GM18907 (cell line): ENCODE data around the gene PDZD2.
"Not testable (repeated sequence)": the region's sequence is repeated elsewhere in the genome, so short reads cannot be mapped to it uniquely, and the experiment has no call there.

Source experiments
- ATAC-seq: cut with Tn5 transposase; IDR thresholded peaks from one replicate; pipeline ENCODE4 v1.9.1; 2021; ENCODE audit warnings: mild to moderate bottlenecking, moderate library complexity; ENCODE audit not compliant: unreplicated experiment

The PDZD2 gene

DNA sequence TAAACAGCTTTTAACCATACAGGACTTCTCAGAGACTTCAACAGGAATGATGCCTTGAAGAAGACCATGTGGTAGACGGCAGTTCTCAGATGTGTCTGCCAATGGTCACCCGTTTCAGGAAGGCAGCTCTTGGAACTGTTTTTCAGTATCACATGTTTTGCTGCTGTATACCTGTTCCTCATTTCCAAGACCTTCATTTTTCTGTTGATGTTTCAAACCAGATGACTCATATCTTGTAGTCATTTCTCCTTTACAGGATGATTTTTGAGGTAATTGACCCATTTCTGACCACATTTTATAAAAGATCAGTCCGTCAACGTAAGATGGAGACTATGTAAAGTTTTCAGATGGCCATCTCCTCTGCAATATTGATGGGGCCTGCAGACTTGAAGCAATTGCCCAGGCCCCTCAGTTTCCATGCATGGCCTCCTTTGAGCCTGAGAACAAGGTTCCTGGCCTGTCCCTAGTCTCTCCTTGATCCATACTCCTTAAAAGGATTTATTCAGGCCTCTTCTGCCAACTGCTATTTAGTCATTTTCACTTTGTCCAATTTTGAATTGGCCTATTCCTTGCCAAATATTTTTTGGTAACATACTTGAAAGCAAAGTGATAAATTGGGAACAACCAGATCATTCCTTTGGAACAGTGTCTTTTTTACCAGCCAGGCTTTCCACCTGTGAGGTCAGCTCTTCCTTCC lies 128.6 kb downstream of the PDZD2 start:
- no peak for ATAC-seq

DNA sequence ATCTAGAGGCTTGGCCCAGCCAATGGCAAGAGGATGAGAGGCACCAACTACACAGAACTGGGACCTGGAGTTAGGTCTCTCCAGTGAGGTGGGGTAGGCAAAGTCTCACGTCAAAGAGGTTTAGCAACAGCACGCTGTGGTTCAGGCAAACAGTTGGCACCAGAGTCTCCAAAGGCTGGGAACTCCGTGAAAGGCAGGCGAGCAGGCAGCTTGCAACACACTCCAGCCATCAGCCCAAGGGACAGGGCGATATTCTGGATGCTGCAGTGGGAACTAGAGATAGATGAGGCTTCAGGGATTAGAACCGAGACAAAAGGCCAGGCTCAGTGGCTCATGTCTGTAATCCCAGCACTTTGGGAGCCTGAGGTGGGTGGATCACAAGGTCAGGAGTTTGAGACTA lies 129.1 kb downstream of the PDZD2 start:
- ATAC-seq = no peak

DNA sequence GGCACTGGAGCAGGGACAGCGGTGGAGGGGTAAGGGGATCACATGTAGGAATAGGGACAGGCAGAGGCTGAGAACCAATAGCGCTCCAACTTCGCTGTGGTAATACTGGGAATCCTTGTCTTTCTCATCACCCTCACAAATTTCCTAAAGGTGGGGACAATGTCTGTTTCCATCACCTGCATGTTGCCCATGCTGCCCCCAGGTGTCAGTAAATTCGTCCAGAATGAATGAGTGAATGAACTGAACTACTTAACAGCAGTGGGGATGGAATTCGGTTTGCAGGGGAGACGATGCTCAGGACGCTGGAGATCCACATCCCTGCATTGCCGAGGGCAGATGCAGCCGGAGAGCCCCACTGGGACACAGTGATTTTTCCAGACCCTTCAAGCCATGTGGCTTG lies 129.9 kb downstream of the PDZD2 start:
- no peak for ATAC-seq

DNA sequence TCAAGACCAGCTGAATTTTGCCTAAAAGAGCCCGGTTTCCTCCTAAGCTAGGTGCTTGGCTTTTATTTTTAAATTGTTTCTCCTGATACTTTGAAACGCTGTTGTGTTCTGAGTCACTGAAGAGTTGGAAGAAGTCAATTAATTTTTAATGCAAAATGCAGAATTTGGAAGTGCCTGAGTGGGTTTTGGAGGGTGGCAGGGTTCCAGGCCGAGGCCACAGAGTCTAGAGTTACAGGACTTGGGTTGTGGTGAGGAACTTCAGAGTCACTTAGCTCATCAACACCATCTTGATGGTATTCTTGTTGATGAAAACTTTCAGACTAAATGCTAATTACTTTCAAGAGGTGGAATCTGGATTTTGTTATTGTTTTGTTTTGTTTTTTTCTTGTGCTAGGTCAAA lies 130.6 kb downstream of the PDZD2 start:
- ATAC-seq = no peak

DNA sequence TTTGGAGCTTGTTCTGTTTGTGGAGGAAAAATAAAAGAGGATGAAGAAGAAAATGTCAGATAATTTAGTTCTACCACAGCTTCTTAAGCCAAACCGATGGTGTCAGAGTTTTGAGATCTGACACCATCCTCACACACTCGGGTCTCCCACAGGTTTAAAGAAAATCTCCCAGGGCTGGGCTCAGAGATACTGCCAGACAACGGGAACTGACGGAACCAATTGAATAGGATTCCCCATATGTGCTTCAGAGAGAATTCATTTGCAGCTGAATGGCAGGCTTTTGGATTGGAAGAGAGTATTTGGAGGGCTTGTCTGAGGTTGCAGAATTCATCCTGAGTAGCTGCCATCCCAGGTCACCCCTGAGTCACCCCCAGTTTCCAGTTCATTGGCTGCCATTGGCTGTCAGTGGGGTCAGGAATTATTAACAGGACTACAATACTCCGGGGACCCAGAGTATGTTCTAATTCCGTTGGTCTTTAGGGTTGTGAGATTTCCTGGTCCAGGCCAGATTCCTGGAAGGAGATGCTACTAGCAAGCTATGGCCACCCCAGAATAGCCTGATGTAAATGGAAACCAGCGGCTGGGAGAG lies 131.3 kb downstream of the PDZD2 start:
- no peak for ATAC-seq

DNA sequence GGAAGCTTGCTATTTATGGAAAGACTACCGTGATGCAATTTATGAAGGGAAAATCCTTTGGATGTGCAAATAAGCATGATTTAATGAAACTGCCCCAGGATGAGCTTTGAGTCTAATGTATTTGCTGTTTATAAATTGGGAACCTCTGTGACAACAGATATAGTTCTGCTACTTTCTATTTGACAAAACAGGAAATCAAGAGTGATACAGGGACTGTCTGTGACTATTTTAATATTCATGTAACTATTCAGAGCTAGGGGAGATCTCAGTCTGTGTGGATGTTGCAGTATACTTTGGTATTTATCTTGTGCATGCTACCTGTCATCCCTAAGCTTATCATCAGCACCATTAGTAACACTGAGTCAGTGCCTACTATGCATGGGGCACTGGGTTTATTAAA lies 132.1 kb downstream of the PDZD2 start:
- ATAC-seq = peak; percentile 89

DNA sequence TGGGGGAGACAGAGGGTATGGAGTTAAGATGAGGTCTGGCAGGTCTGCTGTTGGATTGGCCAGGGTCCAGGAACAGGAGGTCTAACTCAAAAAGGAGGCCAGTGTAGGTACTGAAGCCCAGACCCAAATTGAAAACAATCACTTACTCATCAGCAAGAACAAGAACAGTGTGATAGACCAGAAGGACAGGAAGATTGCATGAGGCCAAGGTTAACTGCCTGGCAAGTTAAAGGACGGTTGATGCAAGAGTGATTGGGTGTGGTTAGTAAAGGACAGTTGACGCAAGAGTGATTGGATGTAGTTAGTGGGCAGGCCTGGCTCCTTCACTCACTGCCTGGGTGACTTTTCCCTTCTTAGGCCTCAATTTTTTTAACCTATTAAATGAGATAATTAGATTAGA lies 132.6 kb downstream of the PDZD2 start:
- peak; percentile 23 for ATAC-seq

DNA sequence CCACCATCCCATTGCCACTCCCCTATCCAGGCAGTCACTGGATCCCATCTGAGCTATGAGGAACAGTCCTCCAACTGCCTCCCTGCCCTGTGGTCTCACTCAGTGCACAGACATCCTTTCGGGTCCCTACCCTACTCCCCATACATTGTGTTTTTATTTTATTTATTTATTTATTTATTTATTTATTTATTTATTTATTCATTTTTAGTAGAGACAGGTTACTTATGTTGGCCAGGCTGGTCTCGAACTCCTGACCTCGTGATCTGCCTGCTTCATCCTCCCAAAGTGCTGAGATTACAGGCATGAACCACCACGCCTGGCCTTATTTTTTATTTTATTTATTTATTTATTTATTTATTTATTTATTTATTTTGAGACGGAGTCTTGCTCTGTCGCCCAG lies 137.4 kb downstream of the PDZD2 start:
- not testable (repeated sequence) for ATAC-seq

DNA sequence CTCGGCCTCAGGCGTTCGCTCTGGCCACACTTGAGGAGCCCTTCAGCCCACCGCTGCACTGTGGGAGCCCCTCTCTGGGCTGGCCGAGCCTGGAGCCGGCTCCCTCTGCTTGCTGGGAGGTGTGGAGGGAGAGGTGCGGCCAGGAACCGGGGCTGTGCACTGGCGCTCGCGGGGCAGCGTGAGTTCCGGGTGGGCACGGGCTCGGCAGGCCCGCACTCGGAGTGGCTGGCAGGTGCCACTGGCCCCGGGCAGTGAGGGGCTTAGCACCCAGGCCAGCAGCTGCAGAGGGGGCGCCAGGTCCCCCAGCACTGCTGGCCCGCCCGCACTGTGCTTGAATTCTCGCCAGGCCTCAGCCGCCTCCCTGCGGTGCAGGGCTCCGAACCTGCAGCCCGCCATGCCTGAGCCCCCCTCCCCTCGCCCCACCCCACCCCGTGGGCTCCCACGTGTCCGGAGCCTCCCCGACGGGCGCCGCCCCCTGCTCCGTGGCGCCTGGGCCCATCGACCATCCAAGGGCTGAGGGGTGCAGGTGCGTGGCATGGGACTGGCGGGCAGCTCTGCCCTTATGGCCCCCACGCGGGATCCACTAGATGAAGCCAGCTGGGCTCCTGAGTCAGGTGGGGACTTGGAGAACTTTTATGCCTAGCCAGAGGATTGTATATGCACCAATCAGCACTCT lies 138.2 kb downstream of the PDZD2 start:
- ATAC-seq = no peak

DNA sequence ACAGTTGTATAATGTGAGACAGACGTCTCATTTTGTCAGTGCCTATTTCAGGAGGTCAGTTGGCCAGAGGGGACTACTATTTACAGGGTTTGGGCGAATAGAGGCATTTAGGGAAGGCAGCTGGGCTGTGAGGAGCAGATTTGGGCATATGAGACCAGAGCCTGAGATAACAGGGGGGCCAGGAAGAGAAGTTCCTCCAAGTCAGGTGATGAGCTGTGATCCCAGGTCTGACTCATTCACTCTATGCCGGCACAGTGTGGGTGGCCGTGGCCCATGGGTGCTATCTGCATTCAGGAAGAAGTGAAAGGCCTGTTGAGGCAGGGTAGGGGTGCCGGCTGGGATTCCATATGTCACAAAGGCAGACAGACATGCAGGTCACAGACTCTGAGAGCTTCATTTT lies 142.8 kb downstream of the PDZD2 start:
- no peak for ATAC-seq

DNA sequence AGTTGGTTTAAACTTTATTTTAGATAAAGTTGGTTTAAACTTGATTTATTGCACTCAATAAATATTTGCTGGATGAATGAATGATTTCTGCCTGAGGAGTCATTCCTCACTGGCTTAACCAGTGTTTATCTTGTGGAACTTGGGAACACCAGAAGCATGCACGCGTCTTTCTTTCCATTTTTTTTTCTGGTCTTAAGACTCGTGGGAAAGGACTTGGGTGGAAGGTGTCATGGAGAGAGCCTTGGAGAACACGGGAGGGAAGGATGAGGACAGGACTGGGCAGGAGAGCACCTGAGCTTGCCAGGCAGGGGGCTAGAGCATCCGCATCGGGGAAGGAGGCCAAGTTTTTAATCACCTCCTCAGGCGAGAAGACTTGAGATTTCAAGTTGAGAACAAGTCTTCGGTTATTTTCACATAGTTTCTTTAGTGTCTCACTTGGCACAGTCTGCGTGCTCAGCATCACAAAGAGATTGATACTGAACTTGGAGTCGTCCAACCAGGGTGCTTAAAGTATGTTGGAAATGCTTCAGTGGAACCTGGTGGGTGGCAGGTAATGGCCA lies 144.2 kb downstream of the PDZD2 start:
- no peak for ATAC-seq

DNA sequence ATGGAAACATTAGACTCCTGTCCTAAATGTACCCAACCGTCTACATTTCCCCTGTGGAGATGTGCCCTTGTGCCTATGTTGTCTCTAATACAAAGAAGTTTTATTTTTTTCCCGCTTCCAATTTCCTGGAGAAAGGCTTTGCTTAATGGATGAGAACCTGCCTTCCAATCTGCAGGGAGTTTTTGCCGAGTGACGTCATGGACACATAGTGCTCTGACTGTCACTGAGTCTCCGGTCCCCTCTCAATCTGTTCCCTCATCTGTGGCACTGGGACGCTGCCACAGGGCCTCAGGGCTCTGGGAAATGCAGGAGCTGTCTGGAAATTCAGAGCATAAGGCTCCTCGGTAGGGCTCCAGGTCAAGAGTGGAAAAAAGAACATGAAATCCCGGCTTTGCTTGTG lies 144.8 kb downstream of the PDZD2 start:
- no peak for ATAC-seq

DNA sequence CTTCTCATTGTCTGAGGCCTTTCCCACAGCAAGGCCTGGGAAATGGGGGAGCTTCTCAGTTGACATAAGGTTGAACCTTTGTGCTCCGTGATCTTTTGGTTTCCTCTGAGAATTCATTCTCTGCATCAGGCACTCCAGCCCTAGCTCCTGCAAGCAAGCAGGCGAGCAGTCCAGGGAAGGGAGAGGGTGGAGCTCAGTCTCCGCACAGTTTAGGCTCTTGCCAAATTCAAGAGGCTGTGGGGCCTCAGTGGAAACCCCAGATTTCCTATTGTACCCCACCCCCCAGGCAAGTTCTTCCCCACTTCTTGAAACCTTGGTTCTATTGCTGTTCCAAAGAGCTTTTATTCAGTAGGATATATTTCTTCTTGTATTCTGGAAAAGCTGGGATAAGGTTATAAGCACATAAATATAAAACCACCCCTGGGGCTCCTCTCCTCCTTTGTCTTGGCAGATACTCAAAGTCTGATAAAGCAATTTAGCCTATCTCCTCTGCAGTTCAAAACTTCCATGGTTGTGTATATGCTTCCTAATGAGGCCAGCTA lies 147.2 kb downstream of the PDZD2 start:
- no peak for ATAC-seq

DNA sequence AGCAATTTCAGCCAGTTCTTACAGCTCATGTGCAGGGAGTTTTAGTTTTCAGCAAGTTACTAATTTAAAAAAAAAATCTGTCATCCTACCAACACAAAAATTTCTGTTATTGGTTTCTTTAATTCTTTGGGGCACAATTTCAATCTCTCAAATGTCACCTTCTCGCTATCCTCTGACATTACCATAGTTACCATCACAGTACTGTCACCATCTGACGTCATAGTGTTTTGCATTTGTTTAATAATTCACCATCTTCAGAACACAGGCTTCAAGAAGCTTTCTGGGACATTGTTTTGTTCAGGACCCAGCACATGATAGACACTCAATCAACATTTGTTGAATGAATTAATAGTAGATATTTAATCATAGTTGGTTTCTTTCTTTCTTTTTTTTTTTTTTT lies 155.1 kb downstream of the PDZD2 start:
- ATAC-seq = no peak

DNA sequence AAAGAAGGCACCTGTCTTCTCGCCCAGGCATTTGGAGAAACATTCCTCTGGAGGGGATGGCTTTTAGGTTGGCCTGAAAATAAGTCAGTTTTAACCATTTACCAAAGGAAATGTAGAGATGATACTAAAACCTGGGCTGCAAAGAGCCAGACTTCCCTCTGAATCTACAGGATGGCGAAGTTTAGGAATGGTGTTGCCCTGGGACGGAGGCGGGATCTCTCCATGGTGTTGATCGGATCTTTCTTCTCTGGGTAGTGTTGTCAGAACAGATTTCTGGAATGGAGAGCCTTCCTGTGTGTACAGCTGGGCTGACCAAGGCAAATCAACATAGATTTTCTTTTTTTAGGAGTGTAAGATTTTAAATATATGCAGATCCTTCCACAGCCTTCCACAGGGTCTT lies 159.2 kb downstream of the PDZD2 start:
- ATAC-seq = no peak

DNA sequence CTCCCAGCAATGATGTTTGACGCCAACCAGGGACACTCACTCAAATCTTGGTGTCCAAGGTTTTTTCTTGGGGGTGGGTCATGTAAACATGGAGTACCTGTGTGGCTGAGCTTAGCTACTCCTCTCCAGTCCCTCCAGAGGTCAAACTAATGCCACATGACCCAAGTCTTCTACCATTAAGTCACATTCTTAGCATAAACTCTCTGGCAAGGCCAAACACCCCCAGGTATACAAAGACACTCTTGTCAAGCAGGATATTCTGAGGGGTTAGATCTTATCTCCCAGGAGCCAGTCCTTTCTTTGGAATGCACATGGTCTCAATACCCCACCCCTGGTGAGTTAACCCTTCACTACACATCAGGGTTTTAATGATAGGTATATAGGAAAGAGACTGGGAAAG lies 161.4 kb downstream of the PDZD2 start:
- ATAC-seq = no peak

DNA sequence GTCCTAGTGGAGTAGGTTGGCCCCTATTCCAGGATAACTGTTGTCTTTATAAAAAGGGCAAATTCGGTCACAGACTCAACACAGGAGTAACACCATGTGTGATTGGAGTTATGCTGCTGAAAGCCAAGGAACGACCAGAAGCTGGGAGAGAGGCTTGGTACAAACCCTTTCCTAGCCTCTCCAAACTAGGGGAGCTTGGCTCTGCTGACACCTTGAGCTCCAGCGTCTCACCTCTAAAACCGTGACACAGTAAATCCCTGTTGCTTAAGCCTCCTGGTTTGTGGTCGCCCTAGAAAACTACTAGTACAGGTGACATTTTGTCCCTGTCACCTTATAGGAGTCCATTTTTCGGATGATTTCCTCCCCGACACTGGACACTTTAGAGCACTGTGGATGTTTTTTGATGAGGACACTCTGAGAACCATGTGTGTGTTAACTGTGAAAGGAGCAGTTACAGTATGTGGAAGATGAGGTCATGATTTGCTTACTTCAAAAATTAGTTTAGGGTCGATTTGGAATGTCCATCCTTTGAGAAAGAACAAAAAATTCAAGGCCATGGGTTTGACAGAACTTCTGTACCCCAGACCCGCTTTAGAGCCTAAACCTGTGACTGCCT lies 167.0 kb downstream of the PDZD2 start:
- no peak for ATAC-seq

DNA sequence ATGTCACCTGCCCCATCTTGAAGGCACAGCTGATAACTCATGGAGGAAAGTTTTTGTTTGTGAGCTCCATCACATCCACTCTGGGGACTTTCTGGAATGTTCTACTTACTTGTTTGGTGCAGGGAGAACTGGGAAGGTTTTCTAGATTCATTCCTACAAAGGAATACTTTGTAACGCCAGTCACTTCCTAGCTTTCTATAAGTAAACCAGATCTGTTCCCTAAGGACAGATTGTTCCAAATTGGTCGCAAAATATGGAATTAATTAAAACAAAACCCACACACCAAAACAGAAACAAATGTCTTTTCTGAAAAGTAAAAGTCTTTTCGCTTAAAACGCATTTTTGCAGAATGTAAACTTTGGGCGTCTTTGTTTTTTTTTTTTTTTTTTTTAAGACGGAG lies 167.6 kb downstream of the PDZD2 start:
- ATAC-seq = no peak

DNA sequence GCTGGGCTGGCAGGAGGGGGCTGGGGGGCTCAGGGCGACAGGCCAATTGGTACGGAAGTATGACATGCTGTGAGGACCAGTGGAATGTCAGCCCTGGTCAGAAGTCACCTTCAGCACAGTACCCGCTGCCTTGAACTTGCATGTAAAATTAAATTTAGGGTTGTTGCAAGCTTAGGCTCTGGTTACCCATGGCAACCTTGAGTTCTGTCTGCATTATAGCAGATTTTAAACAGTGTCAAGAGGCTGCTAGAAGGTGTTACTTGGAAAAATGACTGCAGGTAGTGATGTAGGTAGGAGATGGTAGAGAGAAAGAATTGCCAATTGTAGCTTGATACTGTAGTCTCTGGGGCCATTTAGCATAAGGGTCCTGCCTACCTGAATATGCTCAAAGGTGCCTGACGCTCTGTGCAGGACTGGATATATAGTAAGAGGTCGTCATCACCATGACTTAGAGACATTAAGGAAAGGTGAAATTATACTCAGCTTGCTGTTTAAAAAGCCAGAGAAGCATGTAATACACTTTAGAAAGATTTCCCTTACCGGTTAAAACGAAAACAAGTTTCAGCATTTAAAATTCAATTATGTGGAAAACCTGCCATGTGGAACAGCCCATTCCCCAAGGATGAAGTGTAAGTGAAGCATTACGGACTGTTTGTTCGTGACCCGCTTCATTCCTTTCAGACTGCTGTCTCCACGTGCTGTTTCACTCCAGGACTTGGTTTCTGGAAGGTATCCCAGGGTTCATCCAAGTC lies 169.0 kb downstream of the PDZD2 start:
- ATAC-seq = no peak

DNA sequence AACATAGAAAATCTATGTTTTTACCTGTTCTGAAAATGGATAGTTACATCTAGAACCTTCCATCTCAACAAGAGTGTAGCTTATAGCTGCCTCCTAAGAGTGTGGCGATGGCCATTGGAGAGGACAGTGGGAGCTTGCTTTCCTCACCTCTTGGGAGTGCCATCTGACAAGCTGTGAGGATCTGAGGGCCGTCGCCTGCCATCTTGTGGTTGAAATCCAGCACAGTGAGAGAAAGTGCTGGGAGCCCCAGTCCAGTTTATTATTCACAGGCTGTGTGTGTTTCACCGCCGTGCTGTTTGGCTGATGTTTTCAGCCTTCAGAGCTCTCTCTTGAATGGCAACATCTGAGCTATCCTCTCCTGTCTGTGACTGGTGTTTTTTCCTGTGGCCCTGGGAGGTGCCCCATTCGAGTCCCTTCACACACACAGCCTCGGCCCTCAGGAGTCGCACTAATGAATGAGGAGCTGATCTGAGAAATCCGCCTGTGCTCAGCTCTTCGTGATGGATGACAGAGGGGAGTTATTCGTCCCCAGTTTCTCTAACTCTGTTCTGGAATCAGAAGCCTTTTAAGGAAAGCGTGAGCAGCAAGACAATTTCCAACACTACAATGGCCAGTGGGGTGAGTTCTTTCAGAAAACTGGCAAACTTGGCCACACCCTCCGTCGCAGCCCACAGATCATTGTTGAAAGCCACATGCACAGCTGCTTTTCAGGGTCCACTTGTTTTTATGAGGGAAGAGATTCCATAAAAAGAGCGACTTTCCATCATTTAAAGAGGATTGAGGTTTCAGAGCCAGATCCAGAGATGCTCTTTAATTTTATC lies 170.3 kb downstream of the PDZD2 start:
- peak; percentile 60 for ATAC-seq
